ENCODE data around the gene KBTBD7. TPM values are rescaled to one million over a fixed set of nuclear protein-coding genes. Genes with fewer than 3 reads are reported as not detected.

Gene KBTBD7
- total and polyA plus RNA-seq, 2 of the 13 experiments (the other 11 are each of a cell fraction or from before 2014, with no cell fraction given) = 3.6 to 9.0 TPM

DNA sequence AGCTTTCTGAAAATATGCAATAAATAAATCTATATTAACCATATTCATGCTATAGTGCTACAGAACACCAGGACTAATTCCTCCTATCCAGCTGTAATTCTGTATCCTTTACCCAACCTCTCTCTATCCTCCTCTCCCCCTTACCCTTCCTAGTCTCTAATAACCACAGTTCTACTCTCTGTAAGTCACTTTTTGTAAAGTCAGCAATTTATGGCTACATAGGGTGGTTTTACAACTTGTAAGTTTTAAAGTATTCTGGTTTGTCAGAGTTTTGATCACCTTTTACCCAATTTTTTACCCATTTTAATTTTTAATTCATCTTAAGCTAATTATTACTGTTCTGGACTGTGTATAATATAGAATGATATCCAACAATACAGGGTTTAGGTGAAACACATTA, 35.0 kb upstream of the KBTBD7 start:
- ChIA-PET CTCF (ENCODE audit: low intra/inter-chr PET ratio, low total read pairs) (no interaction called here), POLR2A (no interaction called here)
- no peak for DNase-seq (ENCODE audit: low spot score)
- Histone ChIP-seq H3K79me2 (ENCODE audit: insufficient read depth, low read length) (no peaks in the 10 kb centered on the region), H2AFZ (ENCODE audit: low read length) (no peak overlapping the region), H3K9ac (ENCODE audit: insufficient read depth, low read depth, low read length) (no peak overlapping the region), H3K27ac (ENCODE audit: extremely low read length, insufficient read depth, low read length) (no peak overlapping the region), H3K4me3 (replicated peaks in 1 of 3; ENCODE audit: insufficient read depth in 1 of 3, low read depth in 2 of 3, low read length in 3 of 3) (no peak overlapping the region), H3K36me3 (replicated peaks in 1 of 2; ENCODE audit: control insufficient read depth in 1 of 2, insufficient read depth in 2 of 2, low read length in 2 of 2) (peaks cover 0 to 25% of the 10 kb centered on the region in 2 experiments; a peak in 2 of 5 replicates), H3K4me2 (ENCODE audit: low read depth, low read length) (no peak overlapping the region), H3K9me3 (ENCODE audit: low read length) (no peaks in the 10 kb centered on the region), H3K27me3 (ENCODE audit: control insufficient read depth in 1 of 2, insufficient read depth in 2 of 2, low read length in 2 of 2) (no peaks in the 10 kb centered on the region), H3K4me1 (ENCODE audit: insufficient read depth, low read length) (peaks cover 16% of the 10 kb centered on the region), H4K20me1 (ENCODE audit: insufficient read depth, low read length) (no peaks in the 10 kb centered on the region)
- intact Hi-C loops (cut with micrococcal nuclease; ENCODE audit: unreplicated experiment) = no loop called here
- in situ Hi-C loops (cut with HindIII; ENCODE audit: extremely low pct_ligation_motif_present, low pct_unique_long_range_greater_than_20kb) = no loop called here
- FAIRE-seq = no peak
- TF ChIP-seq PPARG (CRISPR knock-in tag; conservative IDR thresholded peaks at IDR 0.05) = no peak
- peak; percentile 96 to 99 for TF ChIP-seq MAFK (conservative IDR thresholded peaks at IDR 0.05 in 1 of 2, IDR thresholded peaks at IDR 0.05 in 1 of 2; ENCODE audit: low read length in 2 of 2)
- TF ChIP-seq ZSCAN20 (CRISPR knock-in tag; IDR thresholded peaks at IDR 0.05; ENCODE audit: borderline replicate concordance) = no peak
- TF ChIP-seq ZZZ3 (CRISPR knock-in tag; IDR thresholded peaks at IDR 0.05; ENCODE audit: borderline replicate concordance) = no peak
- TF ChIP-seq, protein P1, sequence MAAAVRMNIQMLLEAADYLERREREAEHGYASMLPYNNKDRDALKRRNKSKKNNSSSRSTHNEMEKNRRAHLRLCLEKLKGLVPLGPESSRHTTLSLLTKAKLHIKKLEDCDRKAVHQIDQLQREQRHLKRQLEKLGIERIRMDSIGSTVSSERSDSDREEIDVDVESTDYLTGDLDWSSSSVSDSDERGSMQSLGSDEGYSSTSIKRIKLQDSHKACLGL (CRISPR knock-in tag; IDR thresholded peaks at IDR 0.05) = no peak
- TF ChIP-seq, protein P2, sequence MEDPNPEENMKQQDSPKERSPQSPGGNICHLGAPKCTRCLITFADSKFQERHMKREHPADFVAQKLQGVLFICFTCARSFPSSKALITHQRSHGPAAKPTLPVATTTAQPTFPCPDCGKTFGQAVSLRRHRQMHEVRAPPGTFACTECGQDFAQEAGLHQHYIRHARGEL (CRISPR knock-in tag; IDR thresholded peaks at IDR 0.05) = no peak
- no peak for TF ChIP-seq ZNF563 (CRISPR knock-in tag; IDR thresholded peaks at IDR 0.05)
- TF ChIP-seq, protein P3, sequence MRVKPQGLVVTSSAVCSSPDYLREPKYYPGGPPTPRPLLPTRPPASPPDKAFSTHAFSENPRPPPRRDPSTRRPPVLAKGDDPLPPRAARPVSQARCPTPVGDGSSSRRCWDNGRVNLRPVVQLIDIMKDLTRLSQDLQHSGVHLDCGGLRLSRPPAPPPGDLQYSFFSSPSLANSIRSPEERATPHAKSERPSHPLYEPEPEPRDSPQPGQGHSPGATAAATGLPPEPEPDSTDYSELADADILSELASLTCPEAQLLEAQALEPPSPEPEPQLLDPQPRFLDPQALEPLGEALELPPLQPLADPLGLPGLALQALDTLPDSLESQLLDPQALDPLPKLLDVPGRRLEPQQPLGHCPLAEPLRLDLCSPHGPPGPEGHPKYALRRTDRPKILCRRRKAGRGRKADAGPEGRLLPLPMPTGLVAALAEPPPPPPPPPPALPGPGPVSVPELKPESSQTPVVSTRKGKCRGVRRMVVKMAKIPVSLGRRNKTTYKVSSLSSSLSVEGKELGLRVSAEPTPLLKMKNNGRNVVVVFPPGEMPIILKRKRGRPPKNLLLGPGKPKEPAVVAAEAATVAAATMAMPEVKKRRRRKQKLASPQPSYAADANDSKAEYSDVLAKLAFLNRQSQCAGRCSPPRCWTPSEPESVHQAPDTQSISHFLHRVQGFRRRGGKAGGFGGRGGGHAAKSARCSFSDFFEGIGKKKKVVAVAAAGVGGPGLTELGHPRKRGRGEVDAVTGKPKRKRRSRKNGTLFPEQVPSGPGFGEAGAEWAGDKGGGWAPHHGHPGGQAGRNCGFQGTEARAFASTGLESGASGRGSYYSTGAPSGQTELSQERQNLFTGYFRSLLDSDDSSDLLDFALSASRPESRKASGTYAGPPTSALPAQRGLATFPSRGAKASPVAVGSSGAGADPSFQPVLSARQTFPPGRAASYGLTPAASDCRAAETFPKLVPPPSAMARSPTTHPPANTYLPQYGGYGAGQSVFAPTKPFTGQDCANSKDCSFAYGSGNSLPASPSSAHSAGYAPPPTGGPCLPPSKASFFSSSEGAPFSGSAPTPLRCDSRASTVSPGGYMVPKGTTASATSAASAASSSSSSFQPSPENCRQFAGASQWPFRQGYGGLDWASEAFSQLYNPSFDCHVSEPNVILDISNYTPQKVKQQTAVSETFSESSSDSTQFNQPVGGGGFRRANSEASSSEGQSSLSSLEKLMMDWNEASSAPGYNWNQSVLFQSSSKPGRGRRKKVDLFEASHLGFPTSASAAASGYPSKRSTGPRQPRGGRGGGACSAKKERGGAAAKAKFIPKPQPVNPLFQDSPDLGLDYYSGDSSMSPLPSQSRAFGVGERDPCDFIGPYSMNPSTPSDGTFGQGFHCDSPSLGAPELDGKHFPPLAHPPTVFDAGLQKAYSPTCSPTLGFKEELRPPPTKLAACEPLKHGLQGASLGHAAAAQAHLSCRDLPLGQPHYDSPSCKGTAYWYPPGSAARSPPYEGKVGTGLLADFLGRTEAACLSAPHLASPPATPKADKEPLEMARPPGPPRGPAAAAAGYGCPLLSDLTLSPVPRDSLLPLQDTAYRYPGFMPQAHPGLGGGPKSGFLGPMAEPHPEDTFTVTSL (CRISPR knock-in tag; IDR thresholded peaks at IDR 0.05; ENCODE audit: borderline replicate concordance) = no peak
- TF ChIP-seq BHLHE40 (IDR thresholded peaks at IDR 0.05; ENCODE audit: low read length) = no peak
- TF ChIP-seq MAFF (IDR thresholded peaks at IDR 0.05; ENCODE audit: low read depth, low read length) = peak; percentile 98
- TF ChIP-seq RCOR2 (CRISPR knock-in tag; IDR thresholded peaks at IDR 0.05) = no peak
- TF ChIP-seq ZNF225 (CRISPR knock-in tag; IDR thresholded peaks at IDR 0.05) = no peak
- TF ChIP-seq HOXD1 (CRISPR knock-in tag; IDR thresholded peaks at IDR 0.05) = no peak
- no peak for TF ChIP-seq HOXA3 (CRISPR knock-in tag; IDR thresholded peaks at IDR 0.05)
- TF ChIP-seq NFATC3 (CRISPR knock-in tag; IDR thresholded peaks at IDR 0.05) = no peak
- ATAC-seq = no peak
- BruUV-seq (replicated peaks) = no TSS peak
